ENCODE results near the gene CRIM1. TPM values are rescaled to one million over a fixed set of nuclear protein-coding genes. Genes with fewer than 3 reads are reported as not detected.

Gene CRIM1
- total RNA-seq, 1 experiment from 2014 or later = 245 TPM

DNA sequence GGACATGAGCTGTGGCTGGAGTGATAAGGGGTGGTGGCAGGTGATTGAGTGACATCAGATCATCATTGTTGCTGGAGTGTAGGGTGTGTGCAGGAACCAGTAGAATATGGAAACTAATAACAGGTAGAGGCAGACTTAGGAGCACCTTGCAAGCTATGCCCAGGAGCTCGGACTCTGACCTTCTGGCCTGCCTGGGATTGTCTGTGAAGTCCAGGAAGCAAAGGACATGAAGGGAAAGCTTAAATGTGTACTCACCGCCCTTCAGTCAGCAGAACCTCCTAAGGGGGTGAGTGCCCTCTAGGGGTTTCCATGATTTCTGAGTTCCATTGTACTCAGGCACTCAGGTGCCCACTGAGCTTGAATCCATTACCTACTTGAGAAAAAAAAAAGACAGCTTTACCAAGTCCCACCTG lies 104.2 kb downstream of the CRIM1 start:
- Histone ChIP-seq H3K9me3 (replicated peaks) (no peaks in the 10 kb centered on the region), H3K4me3 (no peak overlapping the region), H3K4me1 (replicated peaks) (peaks cover 79% of the 10 kb centered on the region), H3K36me3 (peaks cover 73% of the 10 kb centered on the region), H3K27ac (peak overlapping the region; percentile 6; the same call in 1 of the 2 replicates), H3K27me3 (replicated peaks) (no peaks in the 10 kb centered on the region)
- peak in 1 of 2 experiments; percentile 56 for DNase-seq (ENCODE audit: low read depth in 1 of 2, low spot score in 2 of 2)

DNA sequence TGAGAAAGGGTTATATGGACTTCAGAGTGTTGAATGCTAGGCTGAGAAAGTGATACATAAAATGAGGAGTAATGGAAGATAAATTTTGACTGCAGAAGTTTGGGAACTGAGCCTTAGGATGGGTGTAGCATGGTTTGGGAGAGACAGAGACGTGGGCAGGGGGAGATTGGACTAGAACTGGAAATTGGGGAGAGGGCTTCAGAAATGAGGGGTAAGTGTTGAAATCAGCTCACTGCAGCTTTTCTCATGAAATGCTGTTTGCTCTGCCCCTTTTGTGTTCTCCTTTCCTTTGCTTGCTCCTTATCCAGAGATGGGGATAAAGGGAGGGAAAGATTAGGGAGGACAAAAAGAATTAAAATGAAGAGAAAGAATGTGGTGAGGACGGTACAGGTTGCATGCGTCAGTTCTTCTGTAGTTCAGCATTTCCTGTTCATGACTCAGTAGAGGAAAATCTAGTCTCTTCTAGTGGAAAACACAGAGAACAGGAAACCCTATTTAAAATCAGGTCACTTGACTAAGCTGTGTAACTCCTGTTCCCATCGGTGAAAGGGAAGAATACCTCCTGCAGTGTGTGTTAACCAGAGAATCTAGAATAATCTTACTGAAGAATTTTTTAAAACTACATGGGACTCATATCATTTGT lies 105.6 kb downstream of the CRIM1 start:
- Histone ChIP-seq H3K36me3 (peaks cover 79% of the 10 kb centered on the region), H3K4me3 (no peak overlapping the region), H3K27me3 (replicated peaks) (no peaks in the 10 kb centered on the region), H3K27ac (peak overlapping the region; percentile 85), H3K4me1 (replicated peaks) (peaks cover 71% of the 10 kb centered on the region), H3K9me3 (replicated peaks) (no peaks in the 10 kb centered on the region)
- DNase-seq (ENCODE audit: low read depth in 1 of 2, low spot score in 2 of 2) = peak in 1 of 2 experiments; percentile 87

GRCh38 chr2:36462311-36462935 lies 106.8 kb downstream of the CRIM1 start:
- peak overlapping the region; percentile 85 for H3K27ac ChIP-seq
- no peaks in the 10 kb centered on the region for H3K27me3 ChIP-seq (replicated peaks)
- H3K4me3 ChIP-seq = no peak overlapping the region
- DNase-seq (ENCODE audit: low read depth in 1 of 2, low spot score in 2 of 2) = no peak
- H3K36me3 ChIP-seq = peaks cover 88% of the 10 kb centered on the region
- peaks cover 64% of the 10 kb centered on the region for H3K4me1 ChIP-seq (replicated peaks)
- no peaks in the 10 kb centered on the region for H3K9me3 ChIP-seq (replicated peaks)

DNA sequence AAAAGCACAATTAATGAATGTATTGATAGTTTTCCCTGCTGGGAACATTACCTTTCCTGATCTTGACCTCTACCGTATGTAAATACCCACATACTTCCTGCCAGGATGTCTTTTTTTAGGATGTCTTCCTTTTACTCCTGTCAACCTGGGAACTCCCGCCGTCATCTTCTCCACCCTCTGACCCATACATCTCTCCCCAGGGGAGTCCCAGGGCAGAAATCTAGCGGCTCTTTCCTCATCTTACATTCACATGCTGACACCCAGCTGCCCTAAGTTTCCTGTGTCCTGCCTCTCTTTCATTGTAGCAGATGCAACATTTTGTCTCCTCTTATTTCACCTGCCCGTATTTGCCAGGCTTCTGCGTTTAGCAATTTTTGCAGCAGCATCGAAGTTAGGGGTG lies 107.8 kb downstream of the CRIM1 start:
- no peak for DNase-seq (ENCODE audit: low read depth in 1 of 2, low spot score in 2 of 2)
- no peaks in the 10 kb centered on the region for H3K9me3 ChIP-seq (replicated peaks)
- H3K4me3 ChIP-seq = no peak overlapping the region
- H3K36me3 ChIP-seq = peaks cover 90% of the 10 kb centered on the region
- H3K27me3 ChIP-seq (replicated peaks) = no peaks in the 10 kb centered on the region
- no peak overlapping the region for H3K27ac ChIP-seq
- peaks cover 58% of the 10 kb centered on the region for H3K4me1 ChIP-seq (replicated peaks)

DNA sequence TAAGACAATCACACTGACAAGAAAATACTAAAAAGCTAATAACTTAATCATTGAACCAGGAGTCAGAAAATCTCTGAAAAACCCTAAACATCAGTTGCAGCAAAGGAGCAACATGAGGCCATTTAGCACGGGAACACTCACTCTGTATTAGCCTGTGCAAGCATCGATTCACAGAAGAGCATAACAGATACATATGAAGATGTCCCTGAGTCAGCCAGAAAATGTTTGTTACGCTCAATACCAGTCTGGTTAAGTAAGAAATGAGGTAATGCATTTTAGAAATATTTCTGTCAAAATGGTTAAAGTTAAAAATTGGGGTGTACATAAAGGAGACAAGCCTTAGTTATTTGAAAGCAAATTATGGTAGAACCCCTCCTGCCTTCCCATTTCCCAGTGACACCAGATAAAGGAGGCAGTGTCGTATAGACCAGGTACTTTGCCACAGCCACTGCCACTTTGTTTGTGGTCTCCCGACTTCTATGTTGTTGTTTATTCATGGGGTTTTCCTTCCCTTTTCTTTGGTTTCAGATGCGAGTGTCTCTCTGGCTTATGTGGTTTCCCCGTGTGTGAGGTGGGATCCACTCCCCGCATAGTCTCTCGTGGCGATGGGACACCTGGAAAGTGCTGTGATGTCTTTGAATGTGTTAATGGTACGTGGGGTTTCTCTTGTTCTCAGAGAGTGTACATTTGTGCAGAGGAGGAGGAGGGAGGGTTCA lies 108.6 kb downstream of the CRIM1 start:
- H3K4me3 ChIP-seq = no peak overlapping the region
- DNase-seq (ENCODE audit: low read depth in 1 of 2, low spot score in 2 of 2) = no peak
- H3K27ac ChIP-seq = no peak overlapping the region
- no peaks in the 10 kb centered on the region for H3K27me3 ChIP-seq (replicated peaks)
- H3K9me3 ChIP-seq (replicated peaks) = no peaks in the 10 kb centered on the region
- H3K4me1 ChIP-seq (replicated peaks) = peaks cover 59% of the 10 kb centered on the region
- peaks cover 90% of the 10 kb centered on the region for H3K36me3 ChIP-seq

GRCh38 chr2:36466135-36466534 lies 110.6 kb downstream of the CRIM1 start:
- H3K4me3 ChIP-seq = no peak overlapping the region
- peaks cover 96% of the 10 kb centered on the region for H3K36me3 ChIP-seq
- no peaks in the 10 kb centered on the region for H3K27me3 ChIP-seq (replicated peaks)
- H3K9me3 ChIP-seq (replicated peaks) = no peaks in the 10 kb centered on the region
- peaks cover 42% of the 10 kb centered on the region for H3K4me1 ChIP-seq (replicated peaks)
- DNase-seq (ENCODE audit: low read depth in 1 of 2, low spot score in 2 of 2) = no peak
- H3K27ac ChIP-seq = no peak overlapping the region

DNA sequence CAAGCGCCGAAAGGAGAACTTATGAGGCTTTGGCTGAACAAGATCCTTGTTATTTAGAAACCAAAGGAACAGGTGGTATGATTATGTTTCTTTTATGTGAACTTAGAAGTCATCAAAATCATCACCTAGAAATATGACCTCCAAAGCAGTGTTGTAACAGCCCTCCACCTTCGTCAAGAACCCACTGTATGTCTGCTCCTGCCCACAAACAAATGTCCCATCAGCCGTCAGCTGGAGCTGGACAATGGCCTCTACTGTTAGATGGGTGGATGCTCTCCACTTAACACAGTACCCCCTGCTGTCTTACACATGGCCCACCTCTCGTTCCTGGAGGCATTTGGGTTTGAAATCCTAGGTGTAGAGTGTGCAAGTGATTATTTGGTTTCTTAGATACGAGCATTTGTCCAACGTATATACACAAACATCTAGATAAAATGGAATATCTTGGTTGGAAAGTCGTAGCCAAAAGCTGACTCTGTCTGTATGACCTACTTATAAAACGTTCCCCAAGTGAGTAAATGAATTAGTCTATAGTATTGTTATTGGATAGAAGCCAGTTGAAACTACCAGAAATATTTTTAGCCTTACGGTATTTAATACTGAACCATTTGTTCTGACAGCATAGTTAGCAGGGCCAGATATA lies 113.0 kb downstream of the CRIM1 start:
- Histone ChIP-seq H3K36me3 (peaks cover 100% of the 10 kb centered on the region), H3K27me3 (replicated peaks) (no peaks in the 10 kb centered on the region)

GRCh38 chr2:36469106-36469477 lies 113.5 kb downstream of the CRIM1 start:
- Histone ChIP-seq H3K4me1 (replicated peaks) (peaks cover 23% of the 10 kb centered on the region), H3K27me3 (replicated peaks) (no peaks in the 10 kb centered on the region), H3K4me3 (no peak overlapping the region), H3K27ac (peak overlapping the region; percentile 32; the same call in 1 of the 2 replicates), H3K36me3 (peaks cover 100% of the 10 kb centered on the region), H3K9me3 (replicated peaks) (no peaks in the 10 kb centered on the region)
- no peak for DNase-seq (ENCODE audit: low read depth in 1 of 2, low spot score in 2 of 2)

More for the DNA sequence above, 113.0 kb downstream of the CRIM1 start:
- Histone ChIP-seq H3K27ac (peak overlapping the region; percentile 32; the same call in 1 of the 2 replicates), H3K9me3 (replicated peaks) (no peaks in the 10 kb centered on the region), H3K4me1 (replicated peaks) (peaks cover 23% of the 10 kb centered on the region), H3K4me3 (no peak overlapping the region)
- DNase-seq (ENCODE audit: low read depth in 1 of 2, low spot score in 2 of 2) = no peak

- Histone ChIP-seq H3K27me3 (replicated peaks) (no peaks in the 10 kb centered on the region), H3K36me3 (peaks cover 98% of the 10 kb centered on the region), H3K4me1 (replicated peaks) (peaks cover 23% of the 10 kb centered on the region), H3K9me3 (replicated peaks) (0 out of 2 replicates have a peak, but pooled peaks cover 4% of the 10 kb centered on the region), H3K4me3 (no peak overlapping the region), H3K27ac (no peak overlapping the region)
- DNase-seq (ENCODE audit: low read depth in 1 of 2, low spot score in 2 of 2) = no peak
Measured at GRCh38 chr2:36469710-36470109, 114.1 kb downstream of the CRIM1 start.

DNA sequence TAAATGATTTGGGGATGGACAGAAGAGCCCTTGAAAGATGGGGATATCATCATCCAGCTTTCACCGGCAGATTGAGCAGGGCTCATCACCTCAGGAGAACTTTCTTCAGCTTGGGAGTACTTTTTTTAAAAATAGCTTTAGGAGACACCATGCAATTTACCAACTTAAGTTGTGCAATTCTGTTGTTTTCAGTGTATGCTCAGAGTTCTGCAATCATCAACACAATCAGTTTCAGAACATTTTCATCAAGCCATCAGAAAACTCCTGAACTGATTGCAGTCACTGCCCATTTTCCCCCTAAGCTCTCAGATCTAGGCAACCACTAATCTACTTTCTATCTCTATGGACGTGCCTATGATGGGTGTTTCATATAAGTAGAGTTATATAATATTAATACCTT lies 117.7 kb downstream of the CRIM1 start:
- peaks cover 42% of the 10 kb centered on the region for H3K4me1 ChIP-seq (replicated peaks)
- H3K9me3 ChIP-seq (replicated peaks) = peaks cover 14% of the 10 kb centered on the region
- no peak overlapping the region for H3K4me3 ChIP-seq
- H3K27ac ChIP-seq = no peak overlapping the region
- peaks cover 93% of the 10 kb centered on the region for H3K36me3 ChIP-seq
- no peak for DNase-seq (ENCODE audit: low read depth in 1 of 2, low spot score in 2 of 2)
- no peaks in the 10 kb centered on the region for H3K27me3 ChIP-seq (replicated peaks)

GRCh38 chr2:36476411-36476810 lies 120.8 kb downstream of the CRIM1 start:
- no peak overlapping the region for H3K4me3 ChIP-seq
- no peaks in the 10 kb centered on the region for H3K27me3 ChIP-seq (replicated peaks)
- peaks cover 14% of the 10 kb centered on the region for H3K9me3 ChIP-seq (replicated peaks)
- peaks cover 59% of the 10 kb centered on the region for H3K4me1 ChIP-seq (replicated peaks)
- DNase-seq (ENCODE audit: low read depth in 1 of 2, low spot score in 2 of 2) = peak in 1 of 2 experiments; percentile 87
- peaks cover 91% of the 10 kb centered on the region for H3K36me3 ChIP-seq
- peak overlapping the region; percentile 81 for H3K27ac ChIP-seq

DNA sequence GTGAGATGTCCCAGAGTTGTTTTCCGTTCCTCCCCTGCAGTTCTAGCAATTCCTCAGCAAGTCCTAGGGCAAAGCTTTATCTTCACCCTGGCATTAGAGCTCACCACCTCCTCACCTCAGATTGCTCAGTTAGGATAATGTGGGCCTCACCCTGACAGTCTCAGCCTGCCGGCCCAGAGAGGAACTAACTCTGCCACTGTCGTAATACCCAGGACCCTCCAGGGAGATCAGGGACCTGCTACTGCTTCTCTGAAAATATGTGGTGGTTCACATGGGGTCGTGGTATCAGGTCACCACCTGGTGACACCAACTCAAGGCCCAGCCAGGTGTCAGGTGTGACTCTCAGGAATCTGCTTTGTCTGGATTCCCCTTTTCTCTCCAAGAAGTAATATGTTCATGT lies 121.7 kb downstream of the CRIM1 start:
- Histone ChIP-seq H3K36me3 (peaks cover 91% of the 10 kb centered on the region), H3K4me3 (no peak overlapping the region), H3K27me3 (replicated peaks) (no peaks in the 10 kb centered on the region), H3K9me3 (replicated peaks) (peaks cover 14% of the 10 kb centered on the region), H3K27ac (peak overlapping the region; percentile 81), H3K4me1 (replicated peaks) (peaks cover 68% of the 10 kb centered on the region)
- DNase-seq (ENCODE audit: low read depth in 1 of 2, low spot score in 2 of 2) = no peak

DNA sequence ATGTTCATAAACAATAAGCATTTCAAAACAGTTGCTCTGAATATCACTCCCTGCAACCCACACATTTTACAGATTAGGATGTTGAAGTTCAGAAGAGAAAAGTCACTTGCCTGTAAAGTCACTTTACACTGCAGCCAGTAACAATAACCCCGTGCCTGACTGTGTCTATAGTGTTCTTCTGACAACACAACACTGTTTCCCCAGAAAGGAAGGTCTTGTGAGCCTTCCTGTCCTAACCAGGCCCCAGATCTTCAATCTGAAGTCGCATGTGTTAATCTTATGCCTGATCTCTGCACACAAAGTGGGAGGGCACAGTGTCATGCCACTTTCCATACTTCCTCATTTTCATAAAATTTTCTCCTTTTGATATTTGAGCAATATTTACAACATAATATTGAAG lies 122.2 kb downstream of the CRIM1 start:
- H3K27ac ChIP-seq = peak overlapping the region; percentile 81
- H3K9me3 ChIP-seq (replicated peaks) = peaks cover 14% of the 10 kb centered on the region
- no peak overlapping the region for H3K4me3 ChIP-seq
- H3K36me3 ChIP-seq = peaks cover 87% of the 10 kb centered on the region
- peaks cover 70% of the 10 kb centered on the region for H3K4me1 ChIP-seq (replicated peaks)
- H3K27me3 ChIP-seq (replicated peaks) = no peaks in the 10 kb centered on the region
- DNase-seq (ENCODE audit: low read depth in 1 of 2, low spot score in 2 of 2) = no peak
